HG03521 (cell line): ENCODE data around the gene CABS1.

Experiments used
- ATAC-seq: cut with Tn5 transposase; IDR thresholded peaks from one replicate; pipeline ENCODE4 v1.9.1; 2021; ENCODE audit warnings: mild to moderate bottlenecking, moderate library complexity; ENCODE audit not compliant: unreplicated experiment

CABS1 gene

GRCh38 chr4:70334681-70335080, at the start of gene CABS1:
CABS1 (plus strand) TSS chr4:70334981; CDS start chr4:70335040, 59 bp downstream.
- ATAC-seq = no peak

GRCh38 chr4:70288651-70289050, 46.1 kb upstream of the CABS1 start:
- no peak for ATAC-seq

GRCh38 chr4:70291341-70291740, 43.4 kb upstream of the CABS1 start:
- ATAC-seq = no peak

- no peak for ATAC-seq
Measured at GRCh38 chr4:70297576-70297975, 37.2 kb upstream of the CABS1 start.

GRCh38 chr4:70298051-70298450, 36.7 kb upstream of the CABS1 start:
- no peak for ATAC-seq

- ATAC-seq = no peak
Measured at GRCh38 chr4:70299643-70300042, 35.1 kb upstream of the CABS1 start.

- ATAC-seq = no peak
Measured at GRCh38 chr4:70300215-70300614, 34.6 kb upstream of the CABS1 start.

GRCh38 chr4:70303090-70303489, 31.7 kb upstream of the CABS1 start:
- ATAC-seq = no peak

GRCh38 chr4:70305601-70306000, 29.2 kb upstream of the CABS1 start:
- ATAC-seq = no peak

- no peak for ATAC-seq
Measured at GRCh38 chr4:70306076-70306475, 28.7 kb upstream of the CABS1 start.

- ATAC-seq = no peak
Measured at GRCh38 chr4:70313736-70314135, 21.0 kb upstream of the CABS1 start.

GRCh38 chr4:70315928-70316327, 18.9 kb upstream of the CABS1 start:
- ATAC-seq = peak; percentile 63

GRCh38 chr4:70326052-70326451, 8.7 kb upstream of the CABS1 start:
- no peak for ATAC-seq

GRCh38 chr4:70336043-70336442, 1.3 kb downstream of the CABS1 start:
- ATAC-seq = no peak

- ATAC-seq = no peak
Measured at GRCh38 chr4:70337886-70338420, 3.2 kb downstream of the CABS1 start.

- ATAC-seq = no peak
Measured at GRCh38 chr4:70356185-70356584, 21.4 kb downstream of the CABS1 start.

- no peak for ATAC-seq
Measured at GRCh38 chr4:70359115-70359661, 24.4 kb downstream of the CABS1 start.

- ATAC-seq = no peak
Measured at GRCh38 chr4:70360460-70360859, 25.7 kb downstream of the CABS1 start, which contains the start of gene SMR3A. SMR3A (plus strand) TSS chr4:70360760; CDS start chr4:70362116, 1,356 bp downstream.

GRCh38 chr4:70364002-70364401, 29.2 kb downstream of the CABS1 start:
- no peak for ATAC-seq

- ATAC-seq = no peak
Measured at GRCh38 chr4:70365479-70365878, 30.7 kb downstream of the CABS1 start.

- no peak for ATAC-seq
Measured at GRCh38 chr4:70367813-70368212, 33.0 kb downstream of the CABS1 start.

GRCh38 chr4:70371987-70372386, 37.2 kb downstream of the CABS1 start:
- no peak for ATAC-seq

- no peak for ATAC-seq
Measured at GRCh38 chr4:70372760-70373159, 38.0 kb downstream of the CABS1 start.
